ENCODE measurements around the gene CAP2.
"Not testable (repeated sequence)": the region's sequence is repeated elsewhere in the genome, so short reads cannot be mapped to it uniquely, and the experiment has no call there.

Gene CAP2

GRCh38 chr6:17391976-17392375 lies 1.4 kb upstream of the CAP2 start:
- in situ Hi-C loops (cut with HindIII; ENCODE audit: low sequenced_read_pairs): loop anchor here (5.0 kb wide), 1 partner anchor 90 kb away; no protein-coding TSS in a partner anchor
- H3K4me3 ChIP-seq (ENCODE audit: low read depth, low read length): no peak overlapping the region
- DNase-seq (ENCODE audit: low read depth): no peak
- no peak for TF ChIP-seq CTCF (IDR thresholded peaks at IDR 0.05; ENCODE audit: low read depth, low read length, missing control alignments)

- peak; percentile 65 for DNase-seq (ENCODE audit: low read depth)
- TF ChIP-seq CTCF (IDR thresholded peaks at IDR 0.05; ENCODE audit: low read depth, low read length, missing control alignments): no peak
- H3K4me3 ChIP-seq (ENCODE audit: low read depth, low read length): peak overlapping the region; percentile 70
- in situ Hi-C loops (cut with HindIII; ENCODE audit: low sequenced_read_pairs): loop anchor here (5.0 kb wide), 1 partner anchor 88 kb away; no protein-coding TSS in a partner anchor
These were observed 667 bp downstream of the CAP2 start for GRCh38 chr6:17393892-17394631.

GRCh38 chr6:17395112-17395511 lies 1.7 kb downstream of the CAP2 start:
- in situ Hi-C loops (cut with HindIII; ENCODE audit: low sequenced_read_pairs): no loop called here
- no peak overlapping the region for H3K4me3 ChIP-seq (ENCODE audit: low read depth, low read length)
- TF ChIP-seq CTCF (IDR thresholded peaks at IDR 0.05; ENCODE audit: low read depth, low read length, missing control alignments): no peak
- no peak for DNase-seq (ENCODE audit: low read depth)

GRCh38 chr6:17396256-17396655 lies 2.9 kb downstream of the CAP2 start:
- no peak overlapping the region for H3K4me3 ChIP-seq (ENCODE audit: low read depth, low read length)
- no peak for DNase-seq (ENCODE audit: low read depth)
- in situ Hi-C loops (cut with HindIII; ENCODE audit: low sequenced_read_pairs): no loop called here
- no peak for TF ChIP-seq CTCF (IDR thresholded peaks at IDR 0.05; ENCODE audit: low read depth, low read length, missing control alignments)

- in situ Hi-C loops (cut with HindIII; ENCODE audit: low sequenced_read_pairs): no loop called here
- DNase-seq (ENCODE audit: low read depth): peak; percentile 12
- TF ChIP-seq CTCF (IDR thresholded peaks at IDR 0.05; ENCODE audit: low read depth, low read length, missing control alignments): no peak
These were observed 4.4 kb downstream of the CAP2 start for GRCh38 chr6:17397764-17398194.

GRCh38 chr6:17405181-17405943 lies 12.0 kb downstream of the CAP2 start:
- H3K4me3 ChIP-seq (ENCODE audit: low read depth, low read length); DNase-seq (ENCODE audit: low read depth); in situ Hi-C loops (cut with HindIII; ENCODE audit: low sequenced_read_pairs): not testable (repeated sequence)

More at GRCh38 chr6:17397764-17398194, 4.4 kb downstream of the CAP2 start:
- no peak overlapping the region for H3K4me3 ChIP-seq (ENCODE audit: low read depth, low read length)

GRCh38 chr6:17405944-17406245 lies 12.5 kb downstream of the CAP2 start:
- in situ Hi-C loops (cut with HindIII; ENCODE audit: low sequenced_read_pairs): no loop called here
- no peak for TF ChIP-seq CTCF (IDR thresholded peaks at IDR 0.05; ENCODE audit: low read depth, low read length, missing control alignments)
- no peak for DNase-seq (ENCODE audit: low read depth)

More at GRCh38 chr6:17405944-17406245, 12.5 kb downstream of the CAP2 start:
- no peak overlapping the region for H3K4me3 ChIP-seq (ENCODE audit: low read depth, low read length)
